Ramos (cell line): ENCODE results near the gene CBLN3.
"Not testable (repeated sequence)": the region's sequence is repeated elsewhere in the genome, so short reads cannot be mapped to it uniquely, and the experiment has no call there.

Source experiments
- in situ Hi-C: fragments of 300-500 bp; cut with MboI; formaldehyde crosslinking; loops from one replicate; pipeline ENCODE4 v1.14.3; 2022; ENCODE audit warnings: low sequenced_read_pairs; ENCODE audit not compliant: unreplicated experiment

CBLN3 gene

GRCh38 chr14:24389226-24389848 is 40.1 kb downstream of the CBLN3 start:
- in situ Hi-C loops: no loop called here

DNA sequence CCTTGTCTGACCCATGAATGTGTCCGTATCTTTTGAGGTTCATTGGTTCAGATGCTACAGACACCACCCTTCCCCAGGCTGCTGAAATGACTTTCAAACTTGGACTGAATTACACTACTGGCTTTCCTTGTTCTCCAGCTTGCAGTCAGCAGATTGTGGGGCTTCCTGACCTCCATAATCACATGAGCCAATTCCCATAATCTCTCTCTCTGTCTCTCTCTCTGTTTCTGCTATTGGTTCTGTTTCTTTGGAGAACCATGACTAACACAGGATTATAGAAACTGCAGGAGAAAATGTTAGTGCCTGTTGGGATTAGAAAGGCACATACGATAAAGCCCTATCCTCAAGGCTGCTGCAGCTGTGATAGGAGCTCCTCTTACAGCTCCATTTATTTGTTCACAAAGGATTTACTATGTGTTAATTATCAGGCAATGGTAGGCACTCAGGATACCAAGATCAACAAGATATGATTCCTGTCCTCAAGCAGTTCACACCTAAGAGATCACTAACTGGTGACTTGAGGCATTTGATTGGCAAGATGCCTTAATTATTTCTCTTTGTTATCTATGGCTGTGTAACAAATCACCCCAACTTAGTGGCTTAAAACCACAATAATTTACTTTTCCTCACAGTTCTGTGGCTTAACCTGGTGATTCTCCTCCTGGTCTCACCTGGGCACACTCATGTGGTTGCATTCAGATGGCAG is 40.8 kb downstream of the CBLN3 start:
- in situ Hi-C loops: no loop called here

GRCh38 chr14:24387579-24387978 is 41.9 kb downstream of the CBLN3 start:
- in situ Hi-C loops: not testable (repeated sequence)

GRCh38 chr14:24387009-24387345 is 42.5 kb downstream of the CBLN3 start:
- in situ Hi-C loops: no loop called here

GRCh38 chr14:24385524-24385923 is 43.9 kb downstream of the CBLN3 start:
- in situ Hi-C loops: no loop called here

DNA sequence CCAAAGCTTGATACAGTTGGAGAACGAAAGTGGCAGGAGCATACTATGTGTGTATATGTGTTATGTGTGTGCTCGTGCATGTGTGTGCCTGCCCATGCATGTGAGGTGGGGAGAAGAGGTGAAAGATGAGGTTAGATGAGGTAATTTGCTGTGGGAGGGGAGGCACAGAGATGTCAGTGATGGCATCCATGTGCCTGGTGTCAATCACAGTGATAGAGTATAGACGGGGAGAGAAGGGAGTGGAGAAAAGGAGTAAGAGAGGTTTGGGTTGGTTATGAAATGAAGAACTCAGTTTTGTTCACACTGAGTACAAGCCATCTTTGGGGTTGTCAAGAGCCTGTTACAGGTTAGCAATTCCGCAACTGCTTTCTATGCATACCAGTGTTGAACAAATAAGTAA is 45.3 kb downstream of the CBLN3 start:
- in situ Hi-C loops: no loop called here

DNA sequence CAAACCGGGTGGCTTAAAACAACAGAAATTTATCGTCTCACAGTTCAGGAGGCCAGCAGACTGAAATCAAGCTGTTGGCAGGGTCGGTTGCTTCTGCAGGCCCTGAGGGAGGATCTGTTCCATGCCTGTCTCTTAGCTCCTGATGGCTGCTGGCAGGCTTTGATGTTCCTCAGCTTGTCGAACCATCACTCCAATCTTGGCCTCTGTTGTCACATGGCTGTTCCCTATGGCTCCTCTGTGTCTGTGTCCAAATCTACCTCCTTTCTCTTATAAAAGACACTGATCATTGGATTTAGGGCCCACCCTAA is 47.5 kb downstream of the CBLN3 start:
- in situ Hi-C loops: no loop called here

GRCh38 chr14:24381363-24382063 is 48.0 kb downstream of the CBLN3 start:
- in situ Hi-C loops: no loop called here

- in situ Hi-C loops: no loop called here
These were observed 49.3 kb downstream of the CBLN3 start for GRCh38 chr14:24379907-24380730.

- in situ Hi-C loops: no loop called here
These were observed 50.2 kb downstream of the CBLN3 start for GRCh38 chr14:24378981-24379906.

DNA sequence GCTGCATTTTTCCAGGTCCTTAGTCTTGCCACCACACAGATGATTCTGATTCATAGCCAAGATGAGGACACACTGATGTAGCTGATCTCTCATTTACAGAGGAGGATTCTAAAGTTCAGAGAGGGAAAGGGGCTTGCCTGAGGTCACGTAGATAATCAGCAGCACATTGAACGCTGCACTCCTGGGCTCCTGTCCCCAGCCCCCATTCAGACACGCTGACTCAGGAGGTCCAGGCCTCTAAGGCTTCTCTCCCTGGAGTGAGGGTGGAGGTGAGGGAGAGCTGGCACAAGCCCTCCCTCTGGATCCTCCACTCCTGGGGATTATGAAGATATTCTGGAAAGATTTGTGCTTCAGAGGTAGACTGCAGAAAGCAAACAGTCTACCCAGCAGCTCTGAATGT is 51.1 kb downstream of the CBLN3 start:
- in situ Hi-C loops: no loop called here

DNA sequence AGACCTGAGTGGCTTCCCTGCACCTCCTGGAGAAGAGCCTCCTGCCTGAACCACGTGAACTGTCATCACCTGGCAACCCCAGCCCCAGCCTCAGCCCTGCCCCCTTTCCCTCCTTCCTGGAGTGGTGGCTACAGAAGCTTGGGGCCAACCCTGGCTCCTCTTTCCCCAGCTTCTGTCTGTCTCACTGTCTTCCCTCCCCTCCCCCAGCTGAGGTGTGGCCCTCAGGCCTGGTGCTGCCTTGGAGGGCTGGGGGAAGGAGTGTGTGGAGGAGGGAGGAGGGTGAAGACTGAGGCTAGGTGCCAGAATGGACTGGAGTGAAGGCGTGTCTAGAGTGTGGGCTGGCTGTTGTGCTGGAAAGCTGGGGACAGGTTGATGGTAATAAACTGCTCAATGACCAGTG is 51.8 kb downstream of the CBLN3 start:
- in situ Hi-C loops: no loop called here

- in situ Hi-C loops: no loop called here
These were observed 52.3 kb downstream of the CBLN3 start for GRCh38 chr14:24377126-24377525.
